Upper lobe of left lung (tissue), 6 donors: ENCODE data around the gene DNAH10. TPM values are rescaled to one million over a fixed set of nuclear protein-coding genes. Genes with fewer than 3 reads are reported as not detected.
A peak's percentile ranks its signal among the peaks of the same experiment; 100 is the strongest.

Experiments
- ATAC-seq, 2 donors: fragments of 200-7000 bp; cut with Tn5 transposase; one replicate each; pipeline ENCODE4 v1.9.1; 2022; ENCODE audit warnings: mild to moderate bottlenecking in 2 of 2, moderate library complexity in 2 of 2; ENCODE audit not compliant: low FRiP score in 2 of 2
- DNase-seq, 2 donors: peaks; one replicate each; pipeline ENCODE4 v3.0.0-alpha.2; 2019 to 2020
- H3K27ac ChIP-seq, 4 donors: fragments of 200-600 bp; sonication (generic); one replicate each; pipeline ENCODE4 v1.5.1; 2016 to 2019
- H3K27me3 ChIP-seq, 4 donors: fragments of 200-600 bp; sonication (generic); one replicate each; pipeline ENCODE4 v1.5.1; 2017 to 2019
- H3K36me3 ChIP-seq, 4 donors: fragments of 200-600 bp; sonication (generic); one replicate each; pipeline ENCODE4 v1.5.1; 2016 to 2019
- H3K4me1 ChIP-seq, 4 donors: fragments of 200-600 bp; sonication (generic); one replicate each; pipeline ENCODE4 v1.5.1; 2018 to 2019
- H3K4me3 ChIP-seq, 4 donors: fragments of 200-600 bp; sonication (generic); one replicate each; pipeline ENCODE4 v1.5.1; 2017 to 2019; ENCODE audit warnings: mild to moderate bottlenecking in 2 of 4, moderate library complexity in 1 of 4
- H3K9me3 ChIP-seq, 4 donors: fragments of 200-600 bp; sonication (generic); one replicate each; pipeline ENCODE4 v1.5.1; 2018 to 2019
- CTCF ChIP-seq, 6 experiments: fragments of 450-650 bp in 4 of 6; fragments of 200-600 bp in 2 of 6; sonication (generic) in 2 of 6; IDR thresholded peaks; one replicate each; pipeline ENCODE4 v1.5.1; 2016 to 2019; ENCODE audit warnings: antibody characterized with exemption in 6 of 6
- EP300 ChIP-seq, 4 donors: sonication (generic); formaldehyde crosslinking; IDR thresholded peaks; one replicate each; pipeline ENCODE4 v1.5.1; 2017; ENCODE audit warnings: antibody characterized with exemption in 4 of 4, control low read depth in 2 of 4
- POLR2A ChIP-seq, 4 donors: fragments of 450-650 bp; IDR thresholded peaks; one replicate each; pipeline ENCODE4 v1.5.1; 2016 to 2017; ENCODE audit warnings: antibody characterized with exemption in 4 of 4, mild to moderate bottlenecking in 2 of 4
- POLR2AphosphoS5 ChIP-seq, 2 donors: sonication (generic); formaldehyde crosslinking; IDR thresholded peaks; one replicate each; pipeline ENCODE4 v1.5.1; 2017; ENCODE audit warnings: antibody characterized with exemption in 2 of 2
- WGBS, 2 donors: methylation state at CpG; one replicate each; pipeline ENCODE4 v1.1.5; 2017 to 2018; 5-methylcytosine and 5-hydroxymethylcytosine counted together
- small RNA-seq, 4 donors: library from RNA; depleted of rRNA; stranded (forward); fragments of <200 nt; gene quantifications; one replicate each; pipeline ENCODE3, GENCODE V24; 2016
- total RNA-seq, 6 donors: library from RNA; depleted of rRNA in 4 of 6; stranded (reverse); fragments of >200 nt in 4 of 6; gene quantifications; one replicate each; pipeline versions ENCODE4 v1.1.0 to v1.2.1, GENCODE V29; 2016 to 2021
- donor health status: DM: no; HTN: no; CAD: no; lungs with moderate emphysema.
- donor health status: DM: no; HTN: yes; CAD: no; lungs with severe emphysema.

The DNAH10 gene
- total RNA-seq, 6 donors from 2014 or later, result 0.31 to 46.0 (median 8.3) TPM

- no peak for TF ChIP-seq POLR2A (IDR thresholded peaks at IDR 0.05)
- no peak for TF ChIP-seq EP300 (IDR thresholded peaks at IDR 0.05)
- TF ChIP-seq CTCF (IDR thresholded peaks at IDR 0.05), result no peak
- TF ChIP-seq POLR2AphosphoS5 (IDR thresholded peaks at IDR 0.05), result no peak
- Histone ChIP-seq H3K9me3 (no peaks in the 10 kb centered on the region), H3K4me1 (peaks cover 0 to 34% (median 16%) of the 10 kb centered on the region in 4 donors), H3K36me3 (peaks cover 0 to 27% (median 10%) of the 10 kb centered on the region in 4 donors), H3K27me3 (no peaks in the 10 kb centered on the region), H3K27ac (peak overlapping the region in 2 of 4 donors; percentile 15 to 40), H3K4me3 (no peak overlapping the region)
- no peak for DNase-seq
- 85 to 86% methylated on average over 4 of the region's 4 CpGs for WGBS, 2 donors
- ATAC-seq, result no peak
These were observed 222.8 kb downstream of the DNAH10 start for GRCh38 chr12:123984903-123985302.

Small RNA genes lying within 50 kb of the gene (small RNA-seq; reads per million reads assigned to genes)
- gene AC068790.4 (0 reads per million in 4 donors), gene AC068790.6 (0 reads per million in 4 donors)

Other genes with a start within 250 kb of the DNAH10 start
- gene RILPL1, start 228.6 kb upstream of the DNAH10 start, total RNA-seq, result 10 to 100 TPM; 10.3 to 60.8 (median 18.6) TPM
- gene TMED2, start 177.7 kb upstream of the DNAH10 start, total RNA-seq, result 100 to 1,000 TPM in 4 of 6 donors, 10 to 100 TPM in 2; 45.6 to 230 (median 141) TPM
- 10 to 100 TPM; 18.0 to 57.5 (median 28.4) TPM for gene DDX55, start 160.2 kb upstream of the DNAH10 start, total RNA-seq
- 100 to 1,000 TPM in 1 of 6 donors, 10 to 100 TPM in 5; 41.2 to 144 (median 74.0) TPM for gene EIF2B1, start 128.6 kb upstream of the DNAH10 start, total RNA-seq
- 10 to 100 TPM in 5 of 6 donors, 1 to 10 TPM in 1; 9.8 to 22.3 (median 16.8) TPM for gene GTF2H3, start 128.5 kb upstream of the DNAH10 start, total RNA-seq
- gene TCTN2, start 91.2 kb upstream of the DNAH10 start, total RNA-seq, result 10 to 100 TPM in 5 of 6 donors, 1 to 10 TPM in 1; 8.4 to 22.3 (median 14.8) TPM
- gene ATP6V0A2, start 49.9 kb upstream of the DNAH10 start, total RNA-seq, result 10 to 100 TPM; 19.3 to 52.4 (median 25.3) TPM
- gene CCDC92, start 210.5 kb downstream of the DNAH10 start, total RNA-seq, result 10 to 100 TPM; 33.8 to 48.9 (median 43.7) TPM
- 100 to 1,000 TPM in 2 of 6 donors, 10 to 100 TPM in 4; 49.1 to 112 (median 91.8) TPM for gene ZNF664, start 210.9 kb downstream of the DNAH10 start, total RNA-seq